ENCODE results near the gene MED10. TPM values are rescaled to one million over a fixed set of nuclear protein-coding genes. Genes with fewer than 3 reads are reported as not detected.

Gene MED10
- total and polyA plus RNA-seq, 9 donors, result 18.2 to 35.7 (median 23.4) TPM

- intact Hi-C loops (cut with DNase I), result no loop called here
- WGBS, 3 donors, result 39 to 41% (median 41%) methylated on average over 3 of the region's 3 CpGs
- no peaks in the 10 kb centered on the region for H3K4me1 ChIP-seq (ENCODE audit: insufficient read depth)
- H3K27ac ChIP-seq, result no peak overlapping the region
- no peak for DNase-seq
- TF ChIP-seq EP300 (IDR thresholded peaks at IDR 0.05) (no peak), POLR2A (IDR thresholded peaks at IDR 0.05) (no peak), CTCF (IDR thresholded peaks at IDR 0.05) (no peak)
- H3K36me3 ChIP-seq, result no peaks in the 10 kb centered on the region
- H3K27me3 ChIP-seq, result no peaks in the 10 kb centered on the region
- H3K9me3 ChIP-seq, result no peaks in the 10 kb centered on the region
- no peak overlapping the region for H3K4me3 ChIP-seq
These were observed 50.2 kb downstream of the MED10 start for GRCh38 chr5:6328173-6328572.

GRCh38 chr5:6326776-6327175 lies 51.6 kb downstream of the MED10 start:
- WGBS, 3 donors, result 71 to 73% (median 71%) methylated on average over 5 of the region's 5 CpGs
- intact Hi-C loops (cut with DNase I), result no loop called here

GRCh38 chr5:6322163-6322713 lies 56.1 kb downstream of the MED10 start:
- DNase-seq, result no peak
- 90 to 95% (median 92%) methylated on average over 21 of the region's 21 CpGs for WGBS, 3 donors
- intact Hi-C loops (cut with DNase I), result no loop called here

More at GRCh38 chr5:6326776-6327175, 51.6 kb downstream of the MED10 start:
- Histone ChIP-seq H3K27me3 (no peaks in the 10 kb centered on the region), H3K36me3 (no peaks in the 10 kb centered on the region), H3K4me3 (no peak overlapping the region), H3K9me3 (no peaks in the 10 kb centered on the region), H3K27ac (no peak overlapping the region), H3K4me1 (ENCODE audit: insufficient read depth) (no peaks in the 10 kb centered on the region)
- no peak for DNase-seq
- TF ChIP-seq EP300 (IDR thresholded peaks at IDR 0.05), result no peak
- TF ChIP-seq CTCF (IDR thresholded peaks at IDR 0.05), result no peak
- no peak for TF ChIP-seq POLR2A (IDR thresholded peaks at IDR 0.05)

More at GRCh38 chr5:6322163-6322713, 56.1 kb downstream of the MED10 start:
- TF ChIP-seq CTCF (IDR thresholded peaks at IDR 0.05) (no peak), EP300 (IDR thresholded peaks at IDR 0.05) (no peak), POLR2A (IDR thresholded peaks at IDR 0.05) (no peak)
- H3K9me3 ChIP-seq, result no peaks in the 10 kb centered on the region
- H3K4me3 ChIP-seq, result no peak overlapping the region
- no peaks in the 10 kb centered on the region for H3K4me1 ChIP-seq (ENCODE audit: insufficient read depth)
- H3K27me3 ChIP-seq, result no peaks in the 10 kb centered on the region
- no peaks in the 10 kb centered on the region for H3K36me3 ChIP-seq
- H3K27ac ChIP-seq, result no peak overlapping the region

Other genes with a start within 250 kb of the MED10 start
- gene UBE2QL1, start 70.3 kb upstream of the MED10 start, total RNA-seq, result 1 to 10 TPM in 4 of 7 donors, under 1 TPM in 3; 0.30 to 2.6 (median 1.1) TPM
- gene UBE2QL1, start 70.3 kb upstream of the MED10 start, polyA plus RNA-seq, result 1 to 10 TPM; 2.1 to 6.4 TPM